H1 (cell line): ENCODE data around the gene SIRT7. TPM values are rescaled to one million over a fixed set of nuclear protein-coding genes. Genes with fewer than 3 reads are reported as not detected.

Experiments used
- CTCF ChIA-PET: fragments of 300-600 bp; sonication (Branson Sonifier 250); formaldehyde crosslinking; loops from one replicate; lab custom pipeline; 2021; ENCODE audit not compliant: partially characterized antibody; lab: Charles Lee
- POLR2A ChIA-PET: fragments of 300-600 bp; sonication (Branson Sonifier 250); formaldehyde crosslinking; loops from one replicate; lab custom pipeline; 2021; ENCODE audit warnings: inconsistent platforms; ENCODE audit not compliant: partially characterized antibody; lab: Charles Lee
- DNase-seq, 2 experiments: peaks; one replicate each; pipeline versions ENCODE4 v3.0.0 to v3.0.0-alpha.2; 2010 to 2022; ENCODE audit warnings: low spot score in 2 of 2, low read depth in 1 of 2, mixed read lengths in 1 of 2
- FAIRE-seq: peaks from 2 replicates; lab custom pipeline; 2011; peaks lifted over from hg19 to GRCh38; lab: Jason Lieb, UNC
- H2AFZ ChIP-seq: 2 replicates; pipeline ENCODE4 v1.8.1; 2012; ENCODE audit warnings: low read length, inconsistent platforms
- H2AK5ac ChIP-seq: 2 replicates; pipeline ENCODE4 v1.6.1; 2013; ENCODE audit warnings: low read depth, low read length
- H2BK120ac ChIP-seq: replicated peaks from 2 replicates; pipeline ENCODE3; 2013; ENCODE audit warnings: low read depth, low read length, inconsistent platforms
- H2BK12ac ChIP-seq: 2 replicates; pipeline ENCODE4 v1.6.1; 2013; ENCODE audit warnings: low read depth, low read length
- H2BK15ac ChIP-seq: 2 replicates; pipeline ENCODE4 v1.6.1; 2013; ENCODE audit warnings: low read length
- H2BK20ac ChIP-seq: 2 replicates; pipeline ENCODE4 v1.6.1; 2013; ENCODE audit warnings: low read length
- H2BK5ac ChIP-seq: 2 replicates; pipeline ENCODE4 v1.6.1; 2013; ENCODE audit warnings: low read depth, low read length
- H3K14ac ChIP-seq: 2 replicates; pipeline ENCODE4 v1.6.1; 2013; ENCODE audit warnings: inconsistent platforms; ENCODE audit not compliant: insufficient read length
- H3K18ac ChIP-seq: 2 replicates; pipeline ENCODE4 v1.6.1; 2013; ENCODE audit warnings: low read length; ENCODE audit errors: extremely low read depth
- H3K23ac ChIP-seq: 2 replicates; pipeline ENCODE4 v1.6.1; 2013; ENCODE audit warnings: inconsistent platforms; ENCODE audit not compliant: insufficient read length
- H3K23me2 ChIP-seq: 2 replicates; pipeline ENCODE4 v1.6.1; 2013; ENCODE audit warnings: low read depth, low read length
- H3K27ac ChIP-seq: 2 replicates; pipeline ENCODE4 v1.6.1; 2011; ENCODE audit warnings: low read depth, low read length, inconsistent platforms
- H3K27me3 ChIP-seq, 4 experiments: replicated peaks in 1 of 4; 1 replicate in 1 of 4; 2 replicates in 3 of 4; pipeline versions ENCODE4 v1.6.1 to v1.8.1; 2011 to 2013; ENCODE audit warnings: low read length in 3 of 4, mild to moderate bottlenecking in 3 of 4, inconsistent platforms in 2 of 4, mixed read lengths in 2 of 4, moderate library complexity in 1 of 4; ENCODE audit not compliant: control insufficient read depth in 3 of 4, insufficient read depth in 3 of 4; ENCODE audit errors: extremely low read depth in 1 of 4
- H3K36me3 ChIP-seq, 4 experiments: 2 replicates each; pipeline versions ENCODE4 v1.6.1 to v1.8.1; 2011 to 2013; ENCODE audit warnings: mild to moderate bottlenecking in 4 of 4, low read length in 3 of 4, moderate library complexity in 2 of 4, control low read depth in 1 of 4, inconsistent platforms in 1 of 4; ENCODE audit not compliant: insufficient read depth in 4 of 4, control insufficient read depth in 2 of 4
- H3K4ac ChIP-seq: replicated peaks from 2 replicates; pipeline ENCODE3; 2013; ENCODE audit warnings: low read length, low read depth, mixed read lengths, inconsistent platforms; ENCODE audit not compliant: insufficient read length
- H3K4me1 ChIP-seq, 4 experiments: replicated peaks in 1 of 4; 1 replicate in 1 of 4; 2 replicates in 3 of 4; pipeline versions ENCODE4 v1.6.1 to v1.8.1; 2011 to 2013; ENCODE audit warnings: low read length in 3 of 4, inconsistent platforms in 2 of 4, mixed read lengths in 1 of 4; ENCODE audit not compliant: insufficient read depth in 4 of 4, control insufficient read depth in 3 of 4
- H3K4me2 ChIP-seq, 2 experiments: 2 replicates each; pipeline versions ENCODE4 v1.6.1 to v1.8.1; 2011 to 2013; ENCODE audit warnings: low read depth in 2 of 2, low read length in 2 of 2, control low read depth in 1 of 2, inconsistent platforms in 1 of 2, mild to moderate bottlenecking in 1 of 2; ENCODE audit not compliant: insufficient read depth in 1 of 2
- H3K4me3 ChIP-seq, 4 experiments: fragments of 200-600, 300-600 bp in 1 of 4; sonication (generic), shearing (Covaris generic), sonication (Bioruptor Twin) in 1 of 4; 2 replicates each; pipeline versions ENCODE4 v1.5.1 to v1.8.1; 2011 to 2016; ENCODE audit warnings: low read length in 4 of 4, low read depth in 3 of 4, control low read depth in 2 of 4, inconsistent platforms in 2 of 4, mild to moderate bottlenecking in 2 of 4, mixed read lengths in 1 of 4, moderate library complexity in 1 of 4; ENCODE audit not compliant: insufficient read depth in 2 of 4; ENCODE audit errors: extremely low read depth in 1 of 4
- H3K56ac ChIP-seq: replicated peaks from 2 replicates; pipeline ENCODE3; 2013; ENCODE audit warnings: low read depth, mild to moderate bottlenecking, mixed read lengths, low read length, inconsistent platforms; ENCODE audit not compliant: insufficient read length
- H3K79me1 ChIP-seq: 2 replicates; pipeline ENCODE4 v1.6.1; 2013; ENCODE audit warnings: low read depth, low read length, control low read depth
- H3K79me2 ChIP-seq, 2 experiments: 2 replicates each; pipeline versions ENCODE4 v1.6.1 to v1.8.1; 2012 to 2013; ENCODE audit warnings: low read length in 2 of 2, mild to moderate bottlenecking in 2 of 2, inconsistent platforms in 1 of 2; ENCODE audit not compliant: insufficient read depth in 2 of 2, control insufficient read depth in 1 of 2
- H3K9ac ChIP-seq, 4 experiments: replicated peaks in 1 of 4; 1 replicate in 1 of 4; 2 replicates in 3 of 4; pipeline versions ENCODE4 v1.6.1 to v1.8.1; 2011 to 2013; ENCODE audit warnings: low read depth in 3 of 4, low read length in 3 of 4, control low read depth in 2 of 4, mild to moderate bottlenecking in 2 of 4, moderate library complexity in 2 of 4, inconsistent platforms in 1 of 4; ENCODE audit errors: extremely low read depth in 1 of 4
- H3K9me3 ChIP-seq, 2 experiments: 2 replicates each; pipeline versions ENCODE4 v1.6.1 to v1.8.1; 2012 to 2013; ENCODE audit warnings: mild to moderate bottlenecking in 2 of 2, moderate library complexity in 2 of 2, control low read depth in 1 of 2, inconsistent platforms in 1 of 2, low read depth in 1 of 2, low read length in 1 of 2, mixed read lengths in 1 of 2; ENCODE audit not compliant: insufficient read depth in 2 of 2
- H4K20me1 ChIP-seq, 2 experiments: replicated peaks in 1 of 2; 2 replicates each; pipeline versions ENCODE3 to v1.8.1; 2011 to 2013; ENCODE audit warnings: inconsistent platforms in 2 of 2, low read length in 2 of 2, mild to moderate bottlenecking in 1 of 2; ENCODE audit not compliant: insufficient read depth in 2 of 2, control insufficient read depth in 1 of 2
- H4K5ac ChIP-seq: 2 replicates; pipeline ENCODE4 v1.6.1; 2013; ENCODE audit warnings: low read length, low read depth, mixed read lengths, inconsistent platforms; ENCODE audit not compliant: insufficient read length
- H4K8ac ChIP-seq: 2 replicates; pipeline ENCODE4 v1.8.0; 2013; ENCODE audit warnings: mild to moderate bottlenecking, moderate library complexity, low read length, inconsistent platforms; ENCODE audit not compliant: insufficient read depth; ENCODE audit errors: extremely low read depth
- H4K91ac ChIP-seq: replicated peaks from 2 replicates; pipeline ENCODE3; 2013; ENCODE audit warnings: low read length, mixed read lengths, inconsistent platforms; ENCODE audit not compliant: insufficient read length
- EP300 ChIP-seq, 2 experiments: IDR thresholded peaks; 1 replicate in 1 of 2; 2 replicates in 1 of 2; pipeline ENCODE4 v1.6.1; 2011 to 2012; ENCODE audit warnings: low read depth in 2 of 2, low read length in 2 of 2, mild to moderate bottlenecking in 2 of 2, borderline replicate concordance in 1 of 2, inconsistent platforms in 1 of 2, moderate library complexity in 1 of 2
- NANOG ChIP-seq: IDR thresholded peaks from 2 replicates; pipeline ENCODE4 v1.6.1; 2011; ENCODE audit warnings: low read length, low read depth, mild to moderate bottlenecking, inconsistent platforms; ENCODE audit not compliant: insufficient read depth, poor library complexity, severe bottlenecking
- POLR2A ChIP-seq, 2 experiments: IDR thresholded peaks; 1 replicate in 1 of 2; 2 replicates in 1 of 2; pipeline ENCODE4 v1.6.1; 2011; ENCODE audit warnings: low read depth in 2 of 2, low read length in 2 of 2, mild to moderate bottlenecking in 2 of 2; ENCODE audit errors: control extremely low read depth in 1 of 2
- POLR2AphosphoS5 ChIP-seq: IDR thresholded peaks from 2 replicates; pipeline ENCODE4 v1.6.1; 2011; ENCODE audit warnings: low read depth, low read length
- RBBP5 ChIP-seq: IDR thresholded peaks from 2 replicates; pipeline ENCODE4 v1.7.1; 2012; ENCODE audit warnings: low read depth, mild to moderate bottlenecking, inconsistent platforms, low read length, moderate library complexity, borderline replicate concordance
- RFX5 ChIP-seq: IDR thresholded peaks from 2 replicates; pipeline ENCODE4 v1.6.1; 2011; ENCODE audit warnings: low read depth, low read length, improper control_type of control experiment, borderline replicate concordance
- RXRA ChIP-seq: IDR thresholded peaks from 2 replicates; pipeline ENCODE4 v1.6.1; 2011; ENCODE audit warnings: low read depth, mild to moderate bottlenecking, low read length, moderate library complexity; ENCODE audit not compliant: insufficient read depth
- SIRT6 ChIP-seq: IDR thresholded peaks from one replicate; pipeline ENCODE4 v1.7.1; 2012; ENCODE audit warnings: low read length, inconsistent platforms
- SRF ChIP-seq: IDR thresholded peaks from 2 replicates; pipeline ENCODE4 v1.6.1; 2011; ENCODE audit warnings: mild to moderate bottlenecking, low read depth, low read length, moderate library complexity
- TAF1 ChIP-seq: IDR thresholded peaks from 2 replicates; pipeline ENCODE4 v1.6.1; 2011; ENCODE audit warnings: mild to moderate bottlenecking, low read depth, low read length
- TCF12 ChIP-seq: IDR thresholded peaks from 2 replicates; pipeline ENCODE4 v1.6.1; 2011; ENCODE audit warnings: low read depth, mild to moderate bottlenecking, low read length
- WGBS, 2 experiments: shearing (Covaris generic) in 1 of 2; methylation state at CpG; one replicate each; pipeline versions ENCODE4 v1.1.6 to v1.1.7; 2013 to 2015; ENCODE audit warnings: low lambda C conversion rate in 2 of 2, mixed read lengths in 2 of 2, inconsistent platforms in 1 of 2, low coverage in 1 of 2, missing lambda C conversion rate in 1 of 2; ENCODE audit not compliant: insufficient replicate concordance in 2 of 2, insufficient coverage in 1 of 2, insufficient read length in 1 of 2; ENCODE audit errors: extremely low coverage in 1 of 2, missing lambda C conversion rate in 1 of 2; 5-methylcytosine and 5-hydroxymethylcytosine counted together
- polyA plus RNA-seq, 7 experiments: library from polyadenylated mRNA; depleted of rRNA in 3 of 7; stranded (reverse) in 5 of 7; unstranded in 2 of 7; fragments of >200 nt in 5 of 7; fragments of 200-250 nt in 2 of 7; gene quantifications; 1 replicate in 5 of 7; 2 replicates in 1 of 7; 4 replicates in 1 of 7; pipeline versions ENCODE4 v1.2.1 to v1.2.3, GENCODE V29; 2011 to 2013; ENCODE audit warnings: missing spikeins in 2 of 7, mixed read lengths in 2 of 7
- total RNA-seq: library from RNA; stranded (reverse); fragmentation: NEBNext Ultra II Directional; extraction: Animal tissue kit (Norgen Biotek cat#: 25700); gene quantifications from 2 replicates; pipeline ENCODE4 v1.2.1, GENCODE V29; 2021
- TF ChIP-seq, protein P1 (sequence below): IDR thresholded peaks from 2 replicates; pipeline ENCODE4 v1.6.1; 2012; ENCODE audit warnings: low read length, inconsistent platforms

The SIRT7 gene
- total and polyA plus RNA-seq, 2 of the 8 experiments (the other 6 are each of a cell fraction or from before 2014, with no cell fraction given) = 5.8 to 16.6 TPM

DNA sequence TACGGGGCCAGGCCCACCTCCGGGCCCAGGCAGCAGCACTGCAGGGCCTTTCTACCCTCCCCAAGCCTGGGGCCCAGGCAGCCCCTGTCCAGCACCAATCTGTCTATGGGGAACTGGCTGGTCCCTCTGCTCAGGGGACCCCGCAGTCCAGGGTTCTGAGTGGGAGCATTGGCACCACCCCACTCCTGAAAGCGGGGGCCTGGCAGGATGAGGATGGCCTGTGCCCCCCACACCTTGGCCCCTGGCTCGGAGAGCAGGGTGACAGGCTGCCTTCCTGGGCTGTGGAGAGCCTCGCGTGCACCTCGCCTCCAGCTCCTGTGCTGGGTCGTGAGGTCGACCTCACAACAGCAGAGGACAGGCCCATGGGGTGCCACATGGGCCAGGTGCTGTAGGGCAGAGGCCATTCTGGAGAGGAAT lies 14.6 kb downstream of the SIRT7 start:
- DNase-seq (no peak), FAIRE-seq (no peak)
- ChIA-PET CTCF (no interaction called here), POLR2A (interaction anchor here (0.8 to 4.0 kb wide), 9 partner anchors 8 to 54 kb away, joined by 3 to 29 read pairs (median 4); partner anchors contain the start of genes ALYREF, ANAPC11, MAFG and PCYT2)
- Histone ChIP-seq H2BK5ac (no peak overlapping the region), H2AK5ac (no peak overlapping the region), H3K36me3 (peaks cover 2 to 6% (median 2%) of the 10 kb centered on the region in 4 experiments; a peak in 5 of 8 replicates), H3K4me3 (no peak overlapping the region), H3K56ac (no peak overlapping the region), H2BK120ac (no peak overlapping the region), H3K9ac (no peak overlapping the region), H3K27me3 (peaks cover 0 to 22% (median 14%) of the 10 kb centered on the region in 4 experiments; a peak in 5 of 7 replicates), H4K8ac (no peak overlapping the region; the same call in 1 of the 2 replicates), H2AFZ (no peak overlapping the region), H3K4ac (peak overlapping the region; percentile 78), H3K14ac (no peak overlapping the region), H3K18ac (no peak overlapping the region), H3K4me2 (peak overlapping the region in 1 of 2 experiments; percentile 63; a peak in 1 of 4 replicates), H2BK20ac (no peak overlapping the region), H3K79me1 (no peaks in the 10 kb centered on the region; the same call in 1 of the 2 replicates), H3K4me1 (peaks cover 0 to 8% (median 2%) of the 10 kb centered on the region in 4 experiments; a peak in 3 of 7 replicates), H2BK15ac (no peak overlapping the region), H3K23ac (no peak overlapping the region), H4K91ac (no peak overlapping the region), H3K79me2 (no peaks in the 10 kb centered on the region), H4K5ac (no peak overlapping the region), H4K20me1 (peaks cover 5 to 14% of the 10 kb centered on the region in 2 experiments), H2BK12ac (no peak overlapping the region), H3K9me3 (no peaks in the 10 kb centered on the region), H3K27ac (no peak overlapping the region), H3K23me2 (peaks cover 6% of the 10 kb centered on the region; the same call in 1 of the 2 replicates)
- WGBS, 2 experiments = 91% methylated on average over 10 of the region's 10 CpGs; no CpG with 5 or more reads in 1 of the 2 experiments
- TF ChIP-seq, protein P1, sequence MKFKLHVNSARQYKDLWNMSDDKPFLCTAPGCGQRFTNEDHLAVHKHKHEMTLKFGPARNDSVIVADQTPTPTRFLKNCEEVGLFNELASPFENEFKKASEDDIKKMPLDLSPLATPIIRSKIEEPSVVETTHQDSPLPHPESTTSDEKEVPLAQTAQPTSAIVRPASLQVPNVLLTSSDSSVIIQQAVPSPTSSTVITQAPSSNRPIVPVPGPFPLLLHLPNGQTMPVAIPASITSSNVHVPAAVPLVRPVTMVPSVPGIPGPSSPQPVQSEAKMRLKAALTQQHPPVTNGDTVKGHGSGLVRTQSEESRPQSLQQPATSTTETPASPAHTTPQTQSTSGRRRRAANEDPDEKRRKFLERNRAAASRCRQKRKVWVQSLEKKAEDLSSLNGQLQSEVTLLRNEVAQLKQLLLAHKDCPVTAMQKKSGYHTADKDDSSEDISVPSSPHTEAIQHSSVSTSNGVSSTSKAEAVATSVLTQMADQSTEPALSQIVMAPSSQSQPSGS = no peak
- TF ChIP-seq POLR2AphosphoS5 (no peak), RBBP5 (no peak), EP300 (IDR thresholded peaks at IDR 0.05; ENCODE audit: borderline replicate concordance in 1 of 2, low read depth in 2 of 2, low read length in 2 of 2) (no peak), SRF (no peak), SIRT6 (no peak), TCF12 (no peak), POLR2A (IDR thresholded peaks at IDR 0.05; ENCODE audit: control extremely low read depth in 1 of 2, low read depth in 2 of 2, low read length in 2 of 2) (no peak), RXRA (no peak), TAF1 (no peak), NANOG (no peak), RFX5 (no peak)
